DND-41 (cell line): ENCODE measurements around the gene SYCN.
A peak's percentile ranks its signal among the peaks of the same experiment; 100 is the strongest.

Experiments
- ATAC-seq: fragments of 200-7000 bp; cut with Tn5 transposase; 3 replicates; pipeline ENCODE4 v1.9.1; 2021; ENCODE audit warnings: low read depth; ENCODE audit not compliant: insufficient read depth
- DNase-seq: peaks from one replicate; pipeline ENCODE4 v3.0.0-alpha.2; 2020
- H2AFZ ChIP-seq: 2 replicates; pipeline ENCODE4 v1.6.0; 2012; ENCODE audit warnings: low read depth, low read length
- H3K27ac ChIP-seq: 2 replicates; pipeline ENCODE4 v1.5.1; 2012; ENCODE audit warnings: low read length, inconsistent platforms
- H3K27me3 ChIP-seq: fragments of 200-600 bp; sonication (generic); 2 replicates; pipeline ENCODE4 v1.6.0; 2012; ENCODE audit warnings: low read length, mild to moderate bottlenecking, inconsistent platforms; ENCODE audit not compliant: insufficient read depth, poor library complexity
- H3K36me3 ChIP-seq: 2 replicates; pipeline ENCODE4 v1.5.1; 2012; ENCODE audit warnings: low read length, inconsistent platforms; ENCODE audit not compliant: insufficient read depth
- H3K4me1 ChIP-seq: 2 replicates; pipeline ENCODE4 v1.5.1; 2012; ENCODE audit warnings: mild to moderate bottlenecking, low read length; ENCODE audit not compliant: insufficient read depth
- H3K4me2 ChIP-seq: 2 replicates; pipeline ENCODE4 v1.6.0; 2012; ENCODE audit warnings: mild to moderate bottlenecking, moderate library complexity, low read length, inconsistent platforms; ENCODE audit not compliant: insufficient read depth
- H3K4me3 ChIP-seq, 2 experiments: fragments of 200-600 bp in 1 of 2; shearing (Covaris generic) in 1 of 2; 2 replicates each; pipeline ENCODE4 v1.5.1; 2012 to 2016; ENCODE audit warnings: inconsistent platforms in 2 of 2, low read length in 2 of 2, mild to moderate bottlenecking in 2 of 2, low read depth in 1 of 2, moderate library complexity in 1 of 2
- H3K79me2 ChIP-seq: 2 replicates; pipeline ENCODE4 v1.6.0; 2012; ENCODE audit warnings: low read length, inconsistent platforms; ENCODE audit not compliant: insufficient read depth
- H3K9ac ChIP-seq: 2 replicates; pipeline ENCODE4 v1.6.0; 2012; ENCODE audit warnings: low read depth, mild to moderate bottlenecking, inconsistent platforms, low read length, moderate library complexity
- H3K9me3 ChIP-seq: 2 replicates; pipeline ENCODE4 v1.5.1; 2012; ENCODE audit warnings: low read length, moderate library complexity, mild to moderate bottlenecking, inconsistent platforms; ENCODE audit not compliant: insufficient read depth, severe bottlenecking
- H4K20me1 ChIP-seq: 2 replicates; pipeline ENCODE4 v1.6.0; 2012; ENCODE audit warnings: low read length; ENCODE audit not compliant: insufficient read depth
- EZH2 ChIP-seq: IDR thresholded peaks from 3 replicates; pipeline ENCODE4 v1.6.1; 2012; ENCODE audit warnings: borderline replicate concordance, low read depth, mild to moderate bottlenecking, moderate library complexity, low read length, inconsistent platforms; ENCODE audit not compliant: severe bottlenecking
- TF ChIP-seq, protein P1 (sequence below): IDR thresholded peaks from 2 replicates; pipeline ENCODE4 v1.5.1; 2012; ENCODE audit warnings: borderline replicate concordance, low read length, moderate library complexity, mild to moderate bottlenecking; ENCODE audit not compliant: poor library complexity, severe bottlenecking; ENCODE audit errors: extremely low read depth

Gene SYCN

DNA sequence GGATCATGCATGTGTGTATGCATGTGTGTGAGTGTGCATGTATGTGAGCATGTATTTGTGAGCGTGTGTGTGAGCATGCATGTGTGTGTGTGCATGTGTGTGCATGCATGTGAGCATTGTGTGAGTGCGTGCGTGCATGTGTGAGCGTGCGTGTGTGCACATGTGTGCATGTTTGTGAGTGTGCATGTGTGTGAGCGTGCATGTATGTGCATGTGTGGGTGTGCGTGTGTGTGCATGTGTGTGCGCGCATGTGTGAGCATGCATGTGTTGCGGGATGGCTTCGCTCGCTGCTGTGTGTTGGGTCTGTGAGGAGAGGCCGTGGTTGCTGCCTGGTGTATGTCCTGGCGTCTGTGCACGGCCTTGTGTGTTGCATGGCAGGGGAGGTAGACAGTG lies 46.1 kb downstream of the SYCN start:
- Histone ChIP-seq H3K4me2 (no peak overlapping the region), H3K4me3 (no peak overlapping the region), H3K4me1 (no peaks in the 10 kb centered on the region), H4K20me1 (peaks cover 88% of the 10 kb centered on the region), H3K9me3 (no peaks in the 10 kb centered on the region), H3K79me2 (peaks cover 81% of the 10 kb centered on the region), H3K27ac (no peak overlapping the region), H3K36me3 (peaks cover 9% of the 10 kb centered on the region; the same call in 1 of the 2 replicates), H3K27me3 (no peaks in the 10 kb centered on the region), H2AFZ (no peak overlapping the region), H3K9ac (no peak overlapping the region)
- no peak for DNase-seq
- TF ChIP-seq, protein P1, sequence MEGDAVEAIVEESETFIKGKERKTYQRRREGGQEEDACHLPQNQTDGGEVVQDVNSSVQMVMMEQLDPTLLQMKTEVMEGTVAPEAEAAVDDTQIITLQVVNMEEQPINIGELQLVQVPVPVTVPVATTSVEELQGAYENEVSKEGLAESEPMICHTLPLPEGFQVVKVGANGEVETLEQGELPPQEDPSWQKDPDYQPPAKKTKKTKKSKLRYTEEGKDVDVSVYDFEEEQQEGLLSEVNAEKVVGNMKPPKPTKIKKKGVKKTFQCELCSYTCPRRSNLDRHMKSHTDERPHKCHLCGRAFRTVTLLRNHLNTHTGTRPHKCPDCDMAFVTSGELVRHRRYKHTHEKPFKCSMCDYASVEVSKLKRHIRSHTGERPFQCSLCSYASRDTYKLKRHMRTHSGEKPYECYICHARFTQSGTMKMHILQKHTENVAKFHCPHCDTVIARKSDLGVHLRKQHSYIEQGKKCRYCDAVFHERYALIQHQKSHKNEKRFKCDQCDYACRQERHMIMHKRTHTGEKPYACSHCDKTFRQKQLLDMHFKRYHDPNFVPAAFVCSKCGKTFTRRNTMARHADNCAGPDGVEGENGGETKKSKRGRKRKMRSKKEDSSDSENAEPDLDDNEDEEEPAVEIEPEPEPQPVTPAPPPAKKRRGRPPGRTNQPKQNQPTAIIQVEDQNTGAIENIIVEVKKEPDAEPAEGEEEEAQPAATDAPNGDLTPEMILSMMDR, result no peak
- no peak for ATAC-seq

DNA sequence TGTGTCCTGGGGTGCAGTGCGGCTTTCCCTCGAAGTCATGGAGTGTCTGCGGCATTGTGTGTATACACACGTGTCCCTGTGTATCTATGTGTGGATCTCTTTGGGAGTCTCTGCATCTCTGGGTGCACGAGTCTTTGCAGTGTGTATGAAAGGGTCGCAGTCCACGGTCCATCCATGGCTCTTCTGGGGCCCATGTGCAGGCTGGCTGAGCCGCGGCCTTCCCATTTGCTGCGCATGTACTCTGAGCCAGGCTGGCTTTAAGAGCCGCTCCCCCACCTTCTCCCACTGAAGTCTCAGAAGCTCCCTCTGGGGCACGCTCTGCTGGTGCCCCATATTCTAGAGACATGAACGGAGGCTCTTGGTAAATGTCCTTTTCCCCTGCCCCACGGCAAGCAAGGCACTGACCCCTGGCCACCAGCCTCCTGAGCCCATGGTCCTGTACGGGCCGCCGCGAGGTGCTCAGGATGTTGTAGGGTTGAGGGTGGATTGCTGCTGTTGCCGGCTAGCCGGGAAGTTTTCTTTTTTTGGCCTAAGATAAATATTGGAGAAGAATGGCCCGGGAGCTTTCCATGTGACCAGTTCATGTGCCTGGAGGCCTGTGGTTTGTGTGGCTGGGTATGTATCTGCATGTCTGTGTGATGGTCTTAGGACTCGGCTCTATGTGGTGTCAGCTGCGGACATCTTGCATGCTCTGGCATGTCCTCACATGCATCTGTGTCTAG lies 46.6 kb downstream of the SYCN start:
- no peaks in the 10 kb centered on the region for H3K27me3 ChIP-seq
- no peaks in the 10 kb centered on the region for H3K4me1 ChIP-seq
- DNase-seq, result no peak
- ATAC-seq, result no peak
- H3K79me2 ChIP-seq, result peaks cover 75% of the 10 kb centered on the region
- H3K4me2 ChIP-seq, result no peak overlapping the region
- H4K20me1 ChIP-seq, result peaks cover 86% of the 10 kb centered on the region
- H3K9ac ChIP-seq, result no peak overlapping the region
- H3K36me3 ChIP-seq, result peaks cover 9% of the 10 kb centered on the region; the same call in 1 of the 2 replicates
- no peak overlapping the region for H2AFZ ChIP-seq
- H3K9me3 ChIP-seq, result no peaks in the 10 kb centered on the region
- TF ChIP-seq, protein P1, result no peak
- no peak for TF ChIP-seq EZH2
- no peak overlapping the region for H3K4me3 ChIP-seq
- H3K27ac ChIP-seq, result no peak overlapping the region

DNA sequence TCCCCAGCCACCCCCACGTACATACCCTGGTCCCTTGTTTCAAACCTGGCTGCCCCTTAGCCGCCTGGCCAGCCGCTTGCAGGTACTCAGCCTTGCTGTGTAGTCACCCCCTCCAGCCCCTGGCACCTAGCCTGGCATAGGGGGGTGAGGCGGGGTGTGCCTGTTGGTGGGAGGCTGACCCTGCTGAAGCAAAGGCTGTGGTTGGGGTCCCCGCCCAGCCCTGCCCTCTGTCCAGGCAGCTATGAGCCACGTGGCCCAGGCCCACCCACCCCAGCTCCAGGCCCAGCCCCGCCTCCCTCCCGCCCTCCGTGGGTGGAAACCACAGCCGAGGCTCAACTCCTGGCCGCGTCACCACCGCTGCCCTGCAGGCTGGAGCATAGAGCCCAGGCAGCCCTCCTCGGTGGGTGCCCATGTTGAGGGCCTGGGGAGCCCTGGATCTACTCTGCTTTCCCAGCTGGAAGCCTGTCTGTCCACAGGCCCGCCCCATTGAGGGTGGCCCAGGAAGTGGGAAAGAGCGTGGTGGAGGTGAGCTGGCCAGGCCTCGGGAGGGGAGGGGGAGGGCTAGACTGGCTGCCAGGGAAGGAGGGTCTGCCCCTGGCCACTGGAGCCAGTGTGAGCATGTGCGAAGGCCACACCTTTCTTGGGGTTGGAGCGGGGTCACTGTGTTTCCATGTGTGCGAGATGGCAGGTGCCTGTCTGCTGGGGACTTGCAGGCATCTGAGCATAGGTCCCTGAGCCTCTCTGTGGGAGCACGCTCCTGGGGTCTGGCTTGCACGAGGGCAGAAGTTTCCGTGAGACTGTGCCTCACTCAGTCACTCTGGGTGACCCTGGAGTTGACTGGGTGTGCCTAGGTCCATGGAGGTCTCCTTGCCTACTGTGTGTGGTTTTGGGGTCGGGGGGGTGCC lies 47.5 kb downstream of the SYCN start:
- H3K4me1 ChIP-seq, result no peaks in the 10 kb centered on the region
- DNase-seq, result no peak
- TF ChIP-seq, protein P1, result no peak
- no peak for TF ChIP-seq EZH2

More for the DNA sequence above, 47.5 kb downstream of the SYCN start:
- Histone ChIP-seq H3K4me3 (no peak overlapping the region), H4K20me1 (peaks cover 87% of the 10 kb centered on the region), H3K36me3 (peaks cover 9% of the 10 kb centered on the region; the same call in 1 of the 2 replicates), H3K9ac (no peak overlapping the region), H3K27me3 (no peaks in the 10 kb centered on the region), H3K9me3 (no peaks in the 10 kb centered on the region), H2AFZ (no peak overlapping the region), H3K27ac (peak overlapping the region; percentile 49; the same call in 1 of the 2 replicates), H3K4me2 (no peak overlapping the region), H3K79me2 (peaks cover 73% of the 10 kb centered on the region)
- ATAC-seq, result 0 out of 3 replicates have a peak, but pooled peaks have one; percentile 16
